H1 (cell line): ENCODE results near the gene LPAR6. TPM values are rescaled to one million over a fixed set of nuclear protein-coding genes. Genes with fewer than 3 reads are reported as not detected.

Experiments used
- polyA plus RNA-seq, 7 experiments: library from polyadenylated mRNA; depleted of rRNA in 3 of 7; stranded (reverse) in 5 of 7; unstranded in 2 of 7; fragments of >200 nt in 5 of 7; fragments of 200-250 nt in 2 of 7; gene quantifications; 1 replicate in 5 of 7; 2 replicates in 1 of 7; 4 replicates in 1 of 7; pipeline versions ENCODE4 v1.2.1 to v1.2.3, GENCODE V29; 2011 to 2013; ENCODE audit warnings: missing spikeins in 2 of 7, mixed read lengths in 2 of 7
- small RNA-seq: library from polyadenylated mRNA; stranded (forward); fragments of <200 nt; extraction: miRNeasy Mini kit (QIAGEN cat#:217004); gene quantifications from one replicate; pipeline ENCODE3, GENCODE V24; 2013; ENCODE audit not compliant: insufficient read depth
- total RNA-seq: library from RNA; stranded (reverse); fragmentation: NEBNext Ultra II Directional; extraction: Animal tissue kit (Norgen Biotek cat#: 25700); gene quantifications from 2 replicates; pipeline ENCODE4 v1.2.1, GENCODE V29; 2021

LPAR6 gene
- total and polyA plus RNA-seq, 2 of the 8 experiments (the other 6 are each of a cell fraction or from before 2014, with no cell fraction given) = 0.50 to 0.97 TPM

Small RNA genes lying within 50 kb of the gene (small RNA-seq; reads per million reads assigned to genes)
- gene RF00017 = not detected

Other genes starting within 250 kb of the LPAR6 start
- 179 and 184 TPM in 2 replicates for gene ITM2B, start 179.9 kb downstream of the LPAR6 start, total RNA-seq
- 66.9 and 132 TPM in 2 replicates for gene ITM2B, start 179.9 kb downstream of the LPAR6 start, polyA plus RNA-seq (2011; rRNA removed)
- 16.1 and 17.5 TPM in 2 replicates for gene RB1, start 109.4 kb downstream of the LPAR6 start, total RNA-seq
- gene RB1, start 109.4 kb downstream of the LPAR6 start, polyA plus RNA-seq (2011; rRNA removed) = 2.9 and 4.1 TPM in 2 replicates
- 8.4 and 9.3 TPM in 2 replicates for gene RCBTB2, start 120.0 kb upstream of the LPAR6 start, total RNA-seq
- gene RCBTB2, start 120.0 kb upstream of the LPAR6 start, polyA plus RNA-seq (2011; rRNA removed) = 4.5 and 5.2 TPM in 2 replicates
- gene CYSLTR2, start 240.8 kb upstream of the LPAR6 start, total RNA-seq = not detected in 2 replicates
- not detected in 2 replicates for gene CYSLTR2, start 240.8 kb upstream of the LPAR6 start, polyA plus RNA-seq (2011; rRNA removed)